ENCODE data around the gene CPZ.

GRCh38 chr4:8555716-8556115 is 36.8 kb upstream of the CPZ start:
- TF ChIP-seq POLR2A (IDR thresholded peaks at IDR 0.05) (no peak), CTCF (IDR thresholded peaks at IDR 0.05) (no peak)

Measured in heart left ventricle (tissue), 13 donors.